ENCODE results near the gene ARRDC2. TPM values are rescaled to one million over a fixed set of nuclear protein-coding genes. Genes with fewer than 3 reads are reported as not detected.

Gene ARRDC2
- total and polyA plus RNA-seq, 9 of the 15 experiments (the other 6 are each of a cell fraction or from before 2014, with no cell fraction given) = 1.9 to 27.4 (median 15.2) TPM

DNA sequence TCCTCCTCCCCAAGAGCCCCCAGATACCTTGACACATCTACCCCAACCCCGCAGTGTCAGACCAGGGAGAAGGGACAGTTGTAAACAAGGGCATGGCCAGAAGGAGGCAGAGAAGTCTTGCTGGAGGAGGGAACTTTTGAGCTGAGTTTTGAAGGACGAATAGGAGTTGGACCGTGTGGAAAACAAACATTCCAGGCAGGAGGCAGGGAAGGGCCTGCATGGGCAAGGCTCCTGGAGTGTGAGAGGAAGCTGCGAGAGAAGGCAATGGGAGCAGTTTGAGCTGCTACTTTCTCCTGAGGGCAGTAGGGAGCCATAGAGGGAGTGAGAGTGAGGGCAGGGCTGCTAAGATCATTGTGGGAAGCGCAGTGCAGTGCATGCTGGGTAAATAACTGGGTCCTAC lies 55.5 kb downstream of the ARRDC2 start (continued):
- TF ChIP-seq LCOR (CRISPR knock-in tag; IDR thresholded peaks at IDR 0.05) (no peak), ARNT (IDR thresholded peaks at IDR 0.05) (0 out of 4 replicates have a peak, but pooled peaks of 1 of the 2 experiments have one; percentile 29), FOXP1 (CRISPR knock-in tag; IDR thresholded peaks at IDR 0.05) (no peak), DPF2 (IDR thresholded peaks at IDR 0.05) (no peak), MTF1 (CRISPR knock-in tag; IDR thresholded peaks at IDR 0.05; ENCODE audit: borderline replicate concordance) (no peak), KLF6 (CRISPR knock-in tag; IDR thresholded peaks at IDR 0.05; ENCODE audit: borderline replicate concordance) (no peak), RB1 (IDR thresholded peaks at IDR 0.05; ENCODE audit: low read depth) (peak; percentile 40; the same call in 1 of the 2 replicates), ZNF778 (CRISPR knock-in tag; IDR thresholded peaks at IDR 0.05) (no peak), NFIC (IDR thresholded peaks at IDR 0.05) (0 out of 2 replicates have a peak, but pooled peaks have one; percentile 14), KDM4B (IDR thresholded peaks at IDR 0.05; ENCODE audit: borderline replicate concordance in 2 of 2, low read depth in 1 of 2) (no peak), KDM1A (IDR thresholded peaks at IDR 0.05) (peak; percentile 95 to 98), ID3 (CRISPR knock-in tag; IDR thresholded peaks at IDR 0.05) (no peak), ID3 (tag; IDR thresholded peaks at IDR 0.05) (peak; percentile 50; the same call in 1 of the 2 replicates), PHF20 (IDR thresholded peaks at IDR 0.05; ENCODE audit: partially characterized antibody) (peak; percentile 81), ESRRA (IDR thresholded peaks at IDR 0.05; ENCODE audit: borderline replicate concordance, low read depth) (peak; percentile 70; the same call in 1 of the 2 replicates), ZSCAN29 (IDR thresholded peaks at IDR 0.05) (no peak), MXI1 (IDR thresholded peaks at IDR 0.05; ENCODE audit: low read depth, low read length) (no peak), MTA1 (IDR thresholded peaks at IDR 0.05; ENCODE audit: borderline replicate concordance) (peak; percentile 69; the same call in 1 of the 2 replicates), ZNF589 (CRISPR knock-in tag; IDR thresholded peaks at IDR 0.05; ENCODE audit: low read depth) (no peak), HDGF (IDR thresholded peaks at IDR 0.05) (peak; percentile 93)
- TF ChIP-seq, protein P1, sequence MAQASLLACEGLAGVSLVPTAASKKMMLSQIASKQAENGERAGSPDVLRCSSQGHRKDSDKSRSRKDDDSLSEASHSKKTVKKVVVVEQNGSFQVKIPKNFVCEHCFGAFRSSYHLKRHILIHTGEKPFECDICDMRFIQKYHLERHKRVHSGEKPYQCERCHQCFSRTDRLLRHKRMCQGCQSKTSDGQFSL (CRISPR knock-in tag; IDR thresholded peaks at IDR 0.05) = no peak
- TF ChIP-seq, protein P1 (tag; IDR thresholded peaks at IDR 0.05) = no peak
- TF ChIP-seq, protein P2, sequence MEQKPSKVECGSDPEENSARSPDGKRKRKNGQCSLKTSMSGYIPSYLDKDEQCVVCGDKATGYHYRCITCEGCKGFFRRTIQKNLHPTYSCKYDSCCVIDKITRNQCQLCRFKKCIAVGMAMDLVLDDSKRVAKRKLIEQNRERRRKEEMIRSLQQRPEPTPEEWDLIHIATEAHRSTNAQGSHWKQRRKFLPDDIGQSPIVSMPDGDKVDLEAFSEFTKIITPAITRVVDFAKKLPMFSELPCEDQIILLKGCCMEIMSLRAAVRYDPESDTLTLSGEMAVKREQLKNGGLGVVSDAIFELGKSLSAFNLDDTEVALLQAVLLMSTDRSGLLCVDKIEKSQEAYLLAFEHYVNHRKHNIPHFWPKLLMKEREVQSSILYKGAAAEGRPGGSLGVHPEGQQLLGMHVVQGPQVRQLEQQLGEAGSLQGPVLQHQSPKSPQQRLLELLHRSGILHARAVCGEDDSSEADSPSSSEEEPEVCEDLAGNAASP (IDR thresholded peaks at IDR 0.05) = no peak
- TF ChIP-seq, protein P3, sequence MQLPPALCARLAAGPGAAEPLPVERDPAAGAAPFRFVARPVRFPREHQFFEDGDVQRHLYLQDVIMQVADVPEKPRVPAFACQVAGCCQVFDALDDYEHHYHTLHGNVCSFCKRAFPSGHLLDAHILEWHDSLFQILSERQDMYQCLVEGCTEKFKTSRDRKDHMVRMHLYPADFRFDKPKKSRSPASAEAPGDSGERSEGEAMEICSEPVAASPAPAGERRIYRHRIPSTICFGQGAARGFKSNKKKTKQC (CRISPR knock-in tag; IDR thresholded peaks at IDR 0.05) = no peak
- TF ChIP-seq, protein P4, sequence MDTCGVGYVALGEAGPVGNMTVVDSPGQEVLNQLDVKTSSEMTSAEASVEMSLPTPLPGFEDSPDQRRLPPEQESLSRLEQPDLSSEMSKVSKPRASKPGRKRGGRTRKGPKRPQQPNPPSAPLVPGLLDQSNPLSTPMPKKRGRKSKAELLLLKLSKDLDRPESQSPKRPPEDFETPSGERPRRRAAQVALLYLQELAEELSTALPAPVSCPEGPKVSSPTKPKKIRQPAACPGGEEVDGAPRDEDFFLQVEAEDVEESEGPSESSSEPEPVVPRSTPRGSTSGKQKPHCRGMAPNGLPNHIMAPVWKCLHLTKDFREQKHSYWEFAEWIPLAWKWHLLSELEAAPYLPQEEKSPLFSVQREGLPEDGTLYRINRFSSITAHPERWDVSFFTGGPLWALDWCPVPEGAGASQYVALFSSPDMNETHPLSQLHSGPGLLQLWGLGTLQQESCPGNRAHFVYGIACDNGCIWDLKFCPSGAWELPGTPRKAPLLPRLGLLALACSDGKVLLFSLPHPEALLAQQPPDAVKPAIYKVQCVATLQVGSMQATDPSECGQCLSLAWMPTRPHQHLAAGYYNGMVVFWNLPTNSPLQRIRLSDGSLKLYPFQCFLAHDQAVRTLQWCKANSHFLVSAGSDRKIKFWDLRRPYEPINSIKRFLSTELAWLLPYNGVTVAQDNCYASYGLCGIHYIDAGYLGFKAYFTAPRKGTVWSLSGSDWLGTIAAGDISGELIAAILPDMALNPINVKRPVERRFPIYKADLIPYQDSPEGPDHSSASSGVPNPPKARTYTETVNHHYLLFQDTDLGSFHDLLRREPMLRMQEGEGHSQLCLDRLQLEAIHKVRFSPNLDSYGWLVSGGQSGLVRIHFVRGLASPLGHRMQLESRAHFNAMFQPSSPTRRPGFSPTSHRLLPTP (IDR thresholded peaks at IDR 0.05; ENCODE audit: borderline replicate concordance, extremely low read depth, insufficient read length) = no peak
